ENCODE data around the gene LRBA.

LRBA gene

DNA sequence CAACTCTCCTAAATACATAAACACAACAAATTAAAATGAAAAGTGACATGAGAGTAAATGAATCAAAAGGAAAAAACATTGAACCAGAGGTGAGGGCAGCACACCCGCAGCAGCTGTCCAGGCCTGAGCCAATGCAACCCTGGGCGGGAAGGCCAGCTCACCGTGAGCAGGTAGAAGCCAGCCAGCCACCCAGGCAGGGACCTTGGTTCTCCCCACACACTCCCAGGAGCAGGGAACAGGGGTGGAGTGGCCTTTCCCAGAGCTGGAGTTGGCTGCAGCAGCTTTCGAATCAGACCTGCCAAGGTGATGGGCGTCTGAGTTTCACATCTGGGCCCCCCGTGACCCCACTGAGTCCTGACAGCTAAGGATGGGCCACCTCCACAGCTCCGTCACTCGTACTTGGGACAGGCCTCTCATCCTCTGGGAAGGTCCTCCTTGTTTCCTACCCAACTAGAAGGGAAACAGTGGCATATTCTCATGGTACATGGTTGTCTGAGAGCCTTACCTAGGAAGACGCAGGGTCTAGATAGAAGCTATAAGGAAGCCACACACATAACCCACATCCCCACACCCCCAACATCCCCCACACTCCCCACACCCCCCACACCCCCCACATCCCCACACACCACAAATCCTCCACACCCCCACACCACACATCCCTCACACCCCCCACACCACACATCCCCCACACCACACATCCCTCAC, 764.6 kb downstream of the LRBA start:
- DNase-seq (ENCODE audit: low read depth, low spot score): no peak

DNA sequence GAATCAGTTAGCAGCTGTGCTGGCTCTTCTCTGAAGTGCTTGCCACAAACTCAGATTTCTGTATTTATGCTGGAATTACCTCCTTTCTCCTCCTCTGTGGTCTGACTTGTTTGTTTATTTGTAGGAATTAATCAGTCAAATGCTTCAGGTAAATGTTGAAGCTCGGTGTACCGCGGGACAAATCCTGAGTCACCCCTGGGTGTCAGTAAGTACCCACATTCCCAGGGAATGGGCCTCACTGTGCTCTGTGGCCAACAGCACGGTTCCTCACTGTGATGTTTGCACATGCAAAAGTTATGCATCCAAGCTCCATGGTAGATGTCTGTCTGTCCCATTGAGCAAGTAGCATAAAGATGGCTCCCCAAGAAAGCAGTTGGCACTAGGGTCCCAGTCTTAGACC, 766.9 kb downstream of the LRBA start:
- no peak for DNase-seq (ENCODE audit: low read depth, low spot score)

GRCh38 chr4:150247184-150247583, 767.9 kb downstream of the LRBA start:
- DNase-seq (ENCODE audit: low read depth, low spot score): no peak

DNA sequence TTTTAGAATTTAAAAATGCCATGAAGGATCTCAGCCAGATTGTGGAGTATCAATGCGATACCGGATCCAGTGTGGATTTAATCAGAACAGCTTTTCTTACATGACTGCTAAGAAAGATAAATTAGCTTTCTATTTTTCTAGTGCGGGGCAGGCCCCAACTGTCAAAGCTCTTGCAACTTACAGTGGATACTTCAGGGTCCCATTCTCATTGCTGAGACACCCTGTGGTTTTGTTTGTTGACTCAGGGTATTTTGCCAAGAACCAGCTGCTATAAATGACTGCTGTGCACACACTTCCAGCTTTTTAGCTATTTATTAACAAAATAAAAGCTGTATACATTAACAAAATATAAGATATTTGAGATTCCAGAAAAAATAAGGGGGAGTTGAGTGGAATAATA, 770.5 kb downstream of the LRBA start:
- DNase-seq (ENCODE audit: low read depth, low spot score): no peak

DNA sequence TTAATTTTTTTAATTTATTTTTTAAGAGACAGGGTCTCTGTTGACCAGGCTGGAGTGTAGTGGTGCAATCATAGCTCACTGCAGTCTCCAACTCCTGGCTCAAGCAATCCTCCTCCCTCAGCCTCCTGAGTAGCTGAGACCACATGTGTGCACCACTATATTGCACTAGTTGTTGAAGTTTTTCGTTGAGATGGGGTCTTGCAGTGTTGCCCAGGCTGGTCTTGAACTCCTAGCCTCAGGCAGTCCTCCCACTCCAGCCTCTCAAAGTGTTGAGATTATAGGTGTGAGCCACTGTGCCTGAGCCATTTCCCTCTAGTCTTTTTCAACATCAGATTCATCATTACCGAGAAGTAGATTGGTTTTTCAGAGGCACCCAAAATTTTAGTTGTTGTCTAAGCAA, 771.2 kb downstream of the LRBA start:
- no peak for DNase-seq (ENCODE audit: low read depth, low spot score)

DNA sequence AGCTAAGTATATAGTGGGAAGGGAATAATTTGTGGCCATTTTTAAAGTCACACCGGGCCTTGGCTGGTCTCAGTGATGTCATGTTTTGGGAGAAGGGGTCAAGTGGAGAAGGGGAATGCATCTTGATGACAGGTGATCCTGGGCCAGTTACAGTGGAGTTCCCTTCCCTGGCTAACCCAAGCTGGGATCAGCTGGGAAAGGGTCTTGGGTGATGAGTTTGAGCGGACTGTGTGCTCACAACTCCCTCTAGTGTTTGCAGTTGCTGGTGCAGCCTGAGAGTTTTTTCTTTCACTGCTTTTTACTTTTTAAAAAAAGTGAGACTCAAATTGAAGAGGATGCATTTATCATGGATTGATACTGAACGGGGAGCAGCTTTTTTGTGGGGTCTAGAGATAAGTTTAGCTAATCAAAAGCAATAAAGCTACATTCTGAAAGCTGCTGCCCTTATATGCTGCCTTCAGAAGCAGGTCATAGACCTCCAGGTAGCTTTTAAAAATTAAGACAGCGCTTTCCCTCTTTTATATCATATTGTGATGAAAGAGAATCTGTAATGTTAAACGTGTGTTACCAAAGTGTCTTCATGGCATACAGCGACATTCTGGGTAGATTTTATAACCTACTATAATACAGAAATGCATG, 772.1 kb downstream of the LRBA start:
- DNase-seq (ENCODE audit: low read depth, low spot score): no peak

GRCh38 chr4:150240011-150240410, 775.1 kb downstream of the LRBA start:
- DNase-seq (ENCODE audit: low read depth, low spot score): no peak

DNA sequence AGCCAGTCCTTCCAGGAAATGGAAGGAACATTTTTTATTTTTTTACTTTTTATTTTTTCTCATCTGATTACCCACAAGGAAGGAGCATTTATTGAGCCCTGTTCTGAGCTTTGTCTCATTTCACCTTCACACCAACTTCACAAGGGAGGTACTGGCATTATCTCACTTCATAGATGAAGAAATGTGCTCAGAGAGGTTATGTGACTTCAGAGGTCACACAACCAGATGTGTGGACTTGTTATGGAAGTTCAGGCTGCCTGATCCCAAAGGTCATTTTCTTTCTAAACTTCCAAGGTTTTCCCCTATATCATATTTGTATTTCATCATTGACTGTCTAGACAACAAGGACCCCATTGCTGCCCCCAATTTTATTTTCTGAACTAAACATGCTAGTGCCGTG, 776.5 kb downstream of the LRBA start:
- DNase-seq (ENCODE audit: low read depth, low spot score): no peak

GRCh38 chr4:150237110-150237872, 777.8 kb downstream of the LRBA start:
- DNase-seq (ENCODE audit: low read depth, low spot score): no peak

DNA sequence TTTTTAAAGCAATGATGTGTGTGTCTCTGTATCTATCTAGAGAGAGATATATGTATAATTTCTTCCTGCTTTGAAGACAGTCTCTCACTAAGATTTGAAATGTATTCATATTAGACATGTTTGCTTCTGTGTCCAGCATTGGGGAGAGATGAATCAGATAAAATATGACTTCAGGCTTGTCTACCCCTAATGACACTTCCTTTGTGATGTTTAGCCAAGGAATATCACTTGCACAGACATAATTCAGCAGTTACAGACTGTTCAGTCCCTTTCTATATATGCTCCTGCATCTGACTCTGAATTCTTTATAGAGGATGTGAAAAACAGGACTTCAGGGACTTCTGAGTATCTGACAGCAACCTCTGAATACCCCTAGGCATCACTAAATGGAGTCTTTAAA, 778.5 kb downstream of the LRBA start:
- DNase-seq (ENCODE audit: low read depth, low spot score): no peak

- no peak for DNase-seq (ENCODE audit: low read depth, low spot score)
Measured at GRCh38 chr4:150235808-150236271, 779.2 kb downstream of the LRBA start.

- no peak for DNase-seq (ENCODE audit: low read depth, low spot score)
Measured at GRCh38 chr4:150235317-150235716, 779.8 kb downstream of the LRBA start.

DNA sequence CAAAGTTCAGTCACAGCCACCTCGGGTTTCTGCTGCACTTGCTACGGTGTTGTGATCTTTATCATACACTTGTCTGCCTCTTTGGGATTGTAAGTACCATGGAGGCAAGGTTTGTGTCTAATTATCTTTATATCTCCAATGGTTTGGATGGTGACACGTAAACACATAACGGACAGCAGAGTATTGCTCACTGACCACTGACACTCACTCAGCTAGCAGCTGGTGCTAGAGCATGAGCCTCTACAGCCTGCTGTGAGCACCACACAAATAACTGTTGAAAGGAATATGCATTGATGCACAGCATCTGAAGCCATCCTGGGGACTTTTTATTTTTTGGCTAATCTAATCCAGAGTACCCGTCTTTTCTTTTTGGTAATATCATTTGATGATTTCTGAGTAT, 780.8 kb downstream of the LRBA start:
- no peak for DNase-seq (ENCODE audit: low read depth, low spot score)

- DNase-seq (ENCODE audit: low read depth, low spot score): no peak
Measured at GRCh38 chr4:150232029-150232428, 783.1 kb downstream of the LRBA start.

- no peak for DNase-seq (ENCODE audit: low read depth, low spot score)
Measured at GRCh38 chr4:150231107-150231770, 783.8 kb downstream of the LRBA start.

- no peak for DNase-seq (ENCODE audit: low read depth, low spot score)
Measured at GRCh38 chr4:150230561-150230960, 784.5 kb downstream of the LRBA start.

- no peak for DNase-seq (ENCODE audit: low read depth, low spot score)
Measured at GRCh38 chr4:150229520-150229919, 785.6 kb downstream of the LRBA start.

GRCh38 chr4:150224896-150225591, 790.0 kb downstream of the LRBA start:
- DNase-seq (ENCODE audit: low read depth, low spot score): no peak

DNA sequence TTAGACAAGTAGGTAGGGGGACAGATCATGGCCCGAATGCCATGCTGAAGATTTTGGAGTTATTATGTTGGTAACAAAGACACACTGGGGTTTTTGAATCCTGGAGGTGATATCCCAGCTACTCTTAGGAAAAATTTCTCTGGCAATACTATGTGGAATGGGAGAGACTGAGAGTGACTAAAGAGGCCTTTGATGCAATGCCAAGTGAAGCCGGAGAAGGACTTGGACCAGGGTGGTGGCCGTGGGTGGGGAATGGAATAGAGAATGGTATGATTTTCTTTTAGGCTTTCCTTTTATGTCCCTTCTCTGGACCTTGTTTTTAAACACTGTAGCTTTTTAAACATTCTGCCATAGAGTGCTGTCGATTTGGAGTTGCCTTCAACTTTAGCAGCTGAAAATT, 795.2 kb downstream of the LRBA start:
- DNase-seq (ENCODE audit: low read depth, low spot score): no peak

GRCh38 chr4:150218447-150218846, 796.6 kb downstream of the LRBA start:
- DNase-seq (ENCODE audit: low read depth, low spot score): no peak

DNA sequence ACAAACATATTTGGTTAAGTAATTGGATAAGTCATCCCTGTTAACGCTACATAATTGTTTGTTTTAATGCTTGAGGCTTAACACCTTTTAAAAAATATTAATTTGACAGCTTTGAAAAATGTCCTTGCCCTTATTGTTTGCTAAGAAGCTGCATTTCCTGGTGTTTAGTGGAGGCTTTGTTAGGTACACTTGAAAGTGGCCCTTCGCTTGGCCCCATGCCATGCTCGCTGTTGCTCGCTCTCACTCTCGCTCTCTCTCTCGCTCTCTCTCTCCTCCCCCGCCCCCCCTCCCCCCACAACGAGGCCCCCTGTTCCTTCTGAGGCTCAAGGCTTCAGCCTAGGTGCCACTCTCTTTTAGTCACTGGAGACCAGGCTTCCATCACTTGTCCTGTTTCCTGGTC, 797.3 kb downstream of the LRBA start:
- no peak for DNase-seq (ENCODE audit: low read depth, low spot score)

GRCh38 chr4:150217192-150217591, 797.9 kb downstream of the LRBA start:
- no peak for DNase-seq (ENCODE audit: low read depth, low spot score)

Data from activated naive CD8-positive, alpha-beta T cell treated with anti-CD3 and anti-CD28 coated beads, Interleukin-2, amount 50 U/mL, for 16 hours (primary cell).